PC-3 (cell line): ENCODE data around the gene CEND1. TPM values are rescaled to one million over a fixed set of nuclear protein-coding genes. Genes with fewer than 3 reads are reported as not detected.

Experiments
- ATAC-seq: fragments of 200-7000 bp; cut with Tn5 transposase; 2 replicates; pipeline ENCODE4 v1.9.1; 2020; ENCODE audit warnings: mild to moderate bottlenecking, moderate library complexity
- BruUV-seq: library from RNA; stranded (reverse); fragments of 400-500 nt; replicated peaks from 2 replicates; lab custom pipeline; 2021; lab: Mats Ljungman, UMichigan
- CTCF ChIA-PET: fragments of 300-600 bp; sonication (Branson Sonifier 250); formaldehyde crosslinking; loops from one replicate; lab custom pipeline; 2022; ENCODE audit warnings: antibody characterized with exemption; lab: Charles Lee
- POLR2A ChIA-PET: fragments of 300-600 bp; sonication (Branson Sonifier 250); formaldehyde crosslinking; loops from one replicate; lab custom pipeline; 2022; ENCODE audit warnings: antibody characterized with exemption; ENCODE audit not compliant: unreplicated experiment; lab: Charles Lee
- DNase-seq: peaks from one replicate; pipeline ENCODE4 v3.0.0-alpha.2; 2015
- H2AFZ ChIP-seq: fragments of 300-600 bp; sonication (generic); 2 replicates; pipeline ENCODE4 v1.6.0; 2016; ENCODE audit warnings: antibody characterized with exemption, low read length
- H3F3A ChIP-seq: fragments of 300-600 bp; sonication (generic); one replicate; pipeline ENCODE4 v1.6.0; 2017; ENCODE audit warnings: antibody characterized with exemption, low read length, control low read depth, mild to moderate bottlenecking; ENCODE audit not compliant: unreplicated experiment
- H3K27ac ChIP-seq: fragments of 300-600 bp; sonication (generic); 2 replicates; pipeline ENCODE4 v1.5.1; 2016; ENCODE audit warnings: mild to moderate bottlenecking, low read length
- H3K27me3 ChIP-seq: fragments of 300-600 bp; sonication (generic); 2 replicates; pipeline ENCODE4 v1.6.1; 2016; ENCODE audit warnings: low read length, mixed read lengths
- H3K36me3 ChIP-seq: fragments of 300-600 bp; sonication (generic); 2 replicates; pipeline ENCODE4 v1.6.1; 2016; ENCODE audit warnings: low read depth, mixed run types, low read length, mixed read lengths
- H3K4me1 ChIP-seq: fragments of 300-600 bp; sonication (generic); 2 replicates; pipeline ENCODE4 v1.5.1; 2016; ENCODE audit warnings: low read length; ENCODE audit not compliant: insufficient read depth
- H3K4me2 ChIP-seq: fragments of 300-600 bp; sonication (generic); 2 replicates; pipeline ENCODE4 v1.6.0; 2016; ENCODE audit warnings: low read length
- H3K4me3 ChIP-seq: fragments of 300-600 bp; sonication (generic); 2 replicates; pipeline ENCODE4 v1.5.1; 2016; ENCODE audit warnings: mild to moderate bottlenecking, low read length, mixed read lengths
- H3K79me2 ChIP-seq: fragments of 300-600 bp; sonication (generic); 2 replicates; pipeline ENCODE4 v1.6.1; 2017; ENCODE audit warnings: low read length, mixed read lengths
- H3K9ac ChIP-seq: fragments of 300-600 bp; sonication (generic); 2 replicates; pipeline ENCODE4 v1.6.0; 2016; ENCODE audit warnings: mild to moderate bottlenecking, low read length
- H3K9me2 ChIP-seq: fragments of 300-600 bp; sonication (generic); replicated peaks from 2 replicates; pipeline ENCODE4 v1.6.1; 2016; ENCODE audit warnings: mixed run types, low read length, mixed read lengths
- H3K9me3 ChIP-seq: fragments of 300-600 bp; sonication (generic); 2 replicates; pipeline ENCODE4 v1.6.1; 2016; ENCODE audit warnings: low read length, mixed read lengths
- H4K20me1 ChIP-seq: fragments of 300-600 bp; sonication (generic); 2 replicates; pipeline ENCODE4 v1.6.1; 2016; ENCODE audit warnings: low read length, mixed read lengths
- CTCF ChIP-seq: fragments of 300-600 bp; sonication (generic); conservative IDR thresholded peaks from 2 replicates; pipeline ENCODE4 v1.5.1; 2017; ENCODE audit warnings: antibody characterized with exemption, low read depth, mild to moderate bottlenecking, low read length
- EZH2 ChIP-seq: fragments of 300-600 bp; sonication (generic); IDR thresholded peaks from one replicate; pipeline ENCODE4 v1.6.1; 2017; ENCODE audit warnings: antibody characterized with exemption, mild to moderate bottlenecking, low read length; ENCODE audit not compliant: unreplicated experiment
- EZH2phosphoT487 ChIP-seq: fragments of 300-600 bp; sonication (generic); IDR thresholded peaks from 2 replicates; pipeline ENCODE4 v1.6.1; 2018; ENCODE audit warnings: mild to moderate bottlenecking, antibody characterized with exemption, low read length, borderline replicate concordance
- intact Hi-C: fragments of 100-400 bp; cut with micrococcal nuclease; formaldehyde crosslinking; loops from 2 replicates; pipeline ENCODE4 v1.9.0; 2023
- total RNA-seq: library from RNA; depleted of rRNA; stranded (reverse); fragments of >200 nt; gene quantifications from 2 replicates; pipeline ENCODE4 v1.2.3, GENCODE V29; 2014

CEND1 gene
- total RNA-seq, 1 experiment from 2014 or later: not detected

- Histone ChIP-seq H3K4me2 (no peak overlapping the region), H3F3A (no peaks in the 10 kb centered on the region), H3K4me3 (no peak overlapping the region), H3K27me3 (no peaks in the 10 kb centered on the region), H4K20me1 (peaks cover 26% of the 10 kb centered on the region), H3K9me3 (no peaks in the 10 kb centered on the region), H3K27ac (no peak overlapping the region), H3K9ac (no peak overlapping the region), H3K36me3 (peaks cover 25% of the 10 kb centered on the region; the same call in 1 of the 2 replicates), H2AFZ (no peak overlapping the region), H3K79me2 (peaks cover 69% of the 10 kb centered on the region), H3K9me2 (no peaks in the 10 kb centered on the region), H3K4me1 (peaks cover 21% of the 10 kb centered on the region)
- DNase-seq (no peak), ATAC-seq (no peak)
- ChIA-PET CTCF (no interaction called here), POLR2A (no interaction called here)
- no TSS peak for BruUV-seq
- intact Hi-C loops: no loop called here
- no peak for TF ChIP-seq EZH2
- no peak for TF ChIP-seq EZH2phosphoT487
- no peak for TF ChIP-seq CTCF
Measured at GRCh38 chr11:773425-773824, 16.5 kb downstream of the CEND1 start.

- H3K27ac ChIP-seq: no peak overlapping the region
- no peak overlapping the region for H3K4me2 ChIP-seq
- no TSS peak for BruUV-seq
Measured at GRCh38 chr11:772429-773390, 17.2 kb downstream of the CEND1 start.

More at GRCh38 chr11:772429-773390, 17.2 kb downstream of the CEND1 start:
- Histone ChIP-seq H3K27me3 (no peaks in the 10 kb centered on the region), H4K20me1 (peaks cover 26% of the 10 kb centered on the region), H3F3A (no peaks in the 10 kb centered on the region), H3K4me1 (peaks cover 17% of the 10 kb centered on the region), H3K9ac (no peak overlapping the region), H3K79me2 (peaks cover 62% of the 10 kb centered on the region), H3K9me2 (no peaks in the 10 kb centered on the region), H3K9me3 (no peaks in the 10 kb centered on the region), H3K36me3 (peaks cover 25% of the 10 kb centered on the region; the same call in 1 of the 2 replicates), H3K4me3 (no peak overlapping the region), H2AFZ (no peak overlapping the region)
- ChIA-PET POLR2A (no interaction called here), CTCF (no interaction called here)
- ATAC-seq: no peak
- intact Hi-C loops: no loop called here
- DNase-seq: no peak
- TF ChIP-seq EZH2 (no peak), CTCF (no peak), EZH2phosphoT487 (no peak)
